GM21367 (cell line): ENCODE measurements around the gene FAIM.
"Not testable (repeated sequence)": the region's sequence is repeated elsewhere in the genome, so short reads cannot be mapped to it uniquely, and the experiment has no call there.

Experiments
- ATAC-seq: cut with Tn5 transposase; IDR thresholded peaks from one replicate; pipeline ENCODE4 v1.9.1; 2021; ENCODE audit not compliant: unreplicated experiment

Gene FAIM

GRCh38 chr3:138608322-138609135 is at the start of gene FAIM:
FAIM (plus strand) TSS chr3:138608771; CDS start chr3:138619727, 10,956 bp downstream.
- ATAC-seq: peak; percentile 72

- no peak for ATAC-seq
Observed at GRCh38 chr3:138559134-138559533, 49.4 kb upstream of the FAIM start.

GRCh38 chr3:138560501-138560900 is 48.1 kb upstream of the FAIM start:
- ATAC-seq: no peak

- not testable (repeated sequence) for ATAC-seq
Observed at GRCh38 chr3:138562902-138563301, 45.7 kb upstream of the FAIM start.

- not testable (repeated sequence) for ATAC-seq
Observed at GRCh38 chr3:138566293-138566692, 42.3 kb upstream of the FAIM start.

GRCh38 chr3:138567403-138567802 is 41.2 kb upstream of the FAIM start:
- ATAC-seq: no peak

GRCh38 chr3:138569090-138569489 is 39.5 kb upstream of the FAIM start:
- ATAC-seq: no peak

GRCh38 chr3:138569624-138570023 is 38.9 kb upstream of the FAIM start:
- ATAC-seq: not testable (repeated sequence)

GRCh38 chr3:138573138-138573537 is 35.4 kb upstream of the FAIM start:
- ATAC-seq: no peak

GRCh38 chr3:138578141-138578540 is 30.4 kb upstream of the FAIM start:
- ATAC-seq: peak; percentile 83

- no peak for ATAC-seq
Observed at GRCh38 chr3:138578961-138579574, 29.5 kb upstream of the FAIM start.

- no peak for ATAC-seq
Observed at GRCh38 chr3:138587374-138587773, 21.2 kb upstream of the FAIM start.

- ATAC-seq: no peak
Observed at GRCh38 chr3:138588445-138588844, 20.1 kb upstream of the FAIM start.

GRCh38 chr3:138591392-138591791 is 17.2 kb upstream of the FAIM start:
- ATAC-seq: no peak

- no peak for ATAC-seq
Observed at GRCh38 chr3:138593488-138594149, 15.0 kb upstream of the FAIM start.

- ATAC-seq: peak; percentile 88
Observed at GRCh38 chr3:138594150-138594934, 14.2 kb upstream of the FAIM start, which contains the start of gene CEP70. CEP70 (minus strand) TSS chr3:138594260; CDS start chr3:138572927, 21,333 bp downstream.

GRCh38 chr3:138594935-138595610 is 13.5 kb upstream of the FAIM start:
- ATAC-seq: no peak

GRCh38 chr3:138597186-138597976 is 11.2 kb upstream of the FAIM start:
- ATAC-seq: not testable (repeated sequence)

- no peak for ATAC-seq
Observed at GRCh38 chr3:138598534-138598933, 10.0 kb upstream of the FAIM start.
